NOMO-1 treated with DMSO at 0.1 percent for 48 hours (cell line): Measurements from ENCODE around the gene FBXW4.
A peak's percentile ranks its signal among the peaks of the same experiment; 100 is the strongest.

Source experiments
- DNase-seq: peaks from one replicate; lab custom pipeline; 2025; ENCODE audit not compliant: unreplicated experiment; lab: John Stamatoyannopoulos, UW

FBXW4 gene

DNA sequence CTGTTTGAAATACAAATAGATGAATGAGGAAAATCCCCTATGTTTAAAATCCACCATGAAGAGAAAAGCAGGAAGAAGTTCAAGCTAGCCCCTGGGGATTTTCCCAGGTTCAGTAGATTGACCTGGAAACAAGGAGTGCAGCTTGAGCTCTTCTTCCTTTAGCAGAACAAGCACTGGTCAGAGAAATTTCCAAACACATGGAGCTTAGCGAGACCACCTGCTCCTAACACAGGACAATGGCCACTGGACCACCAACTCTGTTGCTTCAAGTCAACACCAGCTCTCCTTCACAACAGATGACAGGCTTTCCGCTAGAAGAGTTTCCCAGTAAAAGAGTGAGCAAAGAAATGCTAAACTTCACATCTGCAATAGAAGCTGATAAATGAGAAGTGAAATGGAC lies 9.4 kb upstream of the FBXW4 start:
- no peak for DNase-seq

DNA sequence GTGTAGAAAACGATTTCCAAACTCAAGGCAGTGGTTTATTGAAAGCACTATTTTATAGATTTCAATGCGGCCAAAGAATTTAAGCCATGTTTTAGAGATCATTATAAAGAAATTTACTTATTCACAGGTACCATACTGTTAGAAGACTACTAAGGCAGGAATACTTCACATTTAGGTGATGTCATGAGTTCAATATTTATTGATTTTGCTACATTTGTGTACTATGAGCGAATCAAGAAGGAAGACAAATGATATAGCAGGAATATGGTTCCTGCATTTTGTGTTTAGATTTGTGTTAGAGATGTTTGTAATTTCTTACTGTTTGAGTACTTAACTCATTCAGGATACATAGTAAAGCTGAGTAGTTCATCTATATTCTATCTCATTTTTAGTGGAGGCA lies 1.7 kb upstream of the FBXW4 start:
- DNase-seq: no peak

DNA sequence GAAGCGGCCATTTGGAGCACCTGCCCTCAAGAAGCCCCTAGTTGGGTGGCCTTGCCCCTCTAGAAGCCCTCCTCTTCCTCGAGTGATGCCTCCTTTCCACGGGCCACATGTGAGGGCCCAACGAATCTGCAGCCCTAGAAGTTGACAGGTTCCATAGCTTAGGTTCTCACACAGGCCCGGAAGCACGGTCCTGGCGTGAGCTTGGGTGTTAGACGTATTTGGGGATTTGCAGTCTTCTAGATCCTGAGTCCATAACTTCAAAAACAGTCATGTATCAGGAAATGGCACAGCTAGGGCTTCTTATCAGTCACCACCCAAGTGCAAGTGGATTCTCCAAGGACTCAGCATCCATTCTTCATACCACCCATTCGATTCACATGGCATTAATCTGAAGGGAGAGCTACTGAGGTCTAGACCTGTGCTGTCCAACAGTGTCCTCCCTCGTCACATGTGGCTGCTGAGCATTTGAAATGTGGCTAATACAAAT lies 477 bp upstream of the FBXW4 start:
- DNase-seq: peak; percentile 4

DNA sequence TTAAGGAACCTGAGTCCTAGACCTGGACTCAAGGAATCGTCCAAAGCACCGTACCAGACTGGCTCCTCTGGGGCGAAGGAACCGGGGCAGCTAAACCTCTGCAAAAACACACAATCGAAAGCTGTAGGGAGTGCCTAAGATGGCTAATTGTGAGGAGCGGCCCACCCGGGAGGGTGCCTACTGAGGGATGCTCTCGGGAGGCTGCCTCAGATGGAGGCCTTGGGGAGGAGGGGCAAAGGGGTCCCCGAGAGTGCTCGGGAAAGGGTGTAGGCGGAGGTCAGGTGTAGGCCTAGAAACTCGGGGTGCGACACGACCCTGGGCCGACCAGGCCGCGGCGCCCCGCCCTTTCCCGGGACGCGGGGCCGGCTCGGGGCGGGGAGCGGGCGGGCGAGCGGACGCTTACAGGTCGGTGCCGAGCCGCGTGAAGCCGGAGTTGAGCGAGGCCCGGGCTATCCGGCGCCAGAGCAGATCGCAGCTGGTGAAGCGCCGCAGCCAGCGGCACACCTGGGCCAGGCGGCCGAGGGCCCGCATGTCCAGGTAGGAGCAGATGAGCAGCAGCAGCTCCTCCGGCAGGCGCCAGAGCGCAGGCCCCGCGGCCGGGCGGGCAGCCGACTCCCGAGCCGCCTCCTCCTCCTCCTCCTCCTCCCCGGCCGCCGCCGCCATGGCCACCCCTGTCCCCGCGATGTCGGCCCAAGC lies 844 bp downstream of the FBXW4 start:
- DNase-seq: peak; percentile 43

DNA sequence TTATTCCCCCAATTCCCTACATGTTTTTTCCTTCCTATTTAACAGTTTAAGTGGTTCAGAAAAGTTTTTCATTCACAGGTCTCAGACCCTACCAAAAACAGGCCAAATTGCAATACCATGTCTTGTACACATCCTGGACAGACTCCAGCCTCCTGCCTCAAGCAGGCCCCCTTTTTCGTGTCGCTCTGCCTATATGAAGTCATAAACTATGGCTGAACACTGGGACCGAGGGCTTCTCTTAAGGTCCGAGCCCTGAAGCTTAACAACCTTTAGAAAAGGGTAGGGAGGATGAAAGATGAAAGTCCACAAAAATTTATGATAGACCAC lies 1.4 kb downstream of the FBXW4 start:
- peak; percentile 43 for DNase-seq

DNA sequence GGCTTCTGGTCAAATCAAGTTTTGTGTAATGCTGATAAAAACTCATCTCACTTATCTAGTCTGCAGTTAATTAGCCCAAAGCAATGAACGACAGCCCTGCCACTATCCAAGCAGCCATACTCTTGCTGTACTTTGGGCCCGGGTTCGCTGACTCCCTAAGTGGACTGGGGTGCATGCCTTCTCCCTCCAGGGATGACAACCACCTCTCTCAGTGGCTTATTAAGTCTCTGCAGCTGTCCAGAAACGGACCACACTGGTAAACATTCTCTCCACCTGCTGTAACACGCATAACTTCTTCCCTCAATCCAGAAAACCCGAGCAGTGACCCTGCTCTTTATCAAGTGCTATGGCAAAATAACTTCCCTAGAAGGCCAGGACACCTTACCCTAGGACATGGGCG lies 3.9 kb downstream of the FBXW4 start:
- DNase-seq: no peak

DNA sequence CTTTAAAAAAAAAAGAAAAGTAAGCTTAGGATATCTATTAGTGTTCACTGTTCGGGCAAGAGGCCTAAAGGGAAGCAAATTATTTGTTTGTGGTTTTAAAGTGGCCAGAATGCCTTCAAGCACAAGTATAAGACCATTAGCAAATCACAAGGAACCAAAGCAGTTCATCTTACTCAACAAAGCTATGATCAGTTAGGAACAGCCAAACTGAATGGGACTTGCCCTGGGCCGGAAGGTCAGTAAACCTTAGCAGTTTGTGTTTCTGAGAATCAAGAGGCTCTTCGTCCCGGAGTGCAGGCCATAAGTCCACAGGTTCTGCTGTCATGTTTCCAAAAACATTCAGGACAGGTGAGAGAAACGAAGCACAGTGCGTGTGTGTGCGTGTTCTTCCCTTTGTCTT lies 4.5 kb downstream of the FBXW4 start:
- DNase-seq: peak; percentile 62

DNA sequence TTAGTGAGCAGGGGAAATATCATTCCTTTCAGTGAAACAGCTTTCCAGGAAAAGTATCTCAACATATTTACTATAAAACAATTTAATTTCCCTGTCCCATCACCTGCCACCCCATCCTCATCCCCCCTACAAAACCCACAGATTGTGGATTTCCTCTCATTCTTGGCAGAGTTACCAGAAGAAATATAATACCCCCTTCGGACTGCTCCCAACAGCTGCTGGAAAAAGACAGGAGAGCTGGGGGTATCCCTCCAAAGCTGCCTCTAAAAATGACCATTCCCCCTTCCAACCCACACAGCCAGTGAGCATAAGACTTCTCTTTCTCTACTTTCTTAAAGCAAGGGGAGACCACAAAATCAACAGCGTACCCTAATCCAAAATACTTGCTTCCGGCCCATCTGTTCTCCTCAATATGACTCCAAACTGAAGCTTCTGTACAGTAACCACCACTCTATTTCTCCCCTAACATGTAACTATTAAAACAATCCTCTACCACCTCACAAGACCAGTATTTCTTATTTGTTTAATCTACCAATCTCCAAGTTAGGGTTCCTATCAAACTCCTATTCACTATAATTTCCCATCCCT lies 7.8 kb downstream of the FBXW4 start:
- DNase-seq: no peak

DNA sequence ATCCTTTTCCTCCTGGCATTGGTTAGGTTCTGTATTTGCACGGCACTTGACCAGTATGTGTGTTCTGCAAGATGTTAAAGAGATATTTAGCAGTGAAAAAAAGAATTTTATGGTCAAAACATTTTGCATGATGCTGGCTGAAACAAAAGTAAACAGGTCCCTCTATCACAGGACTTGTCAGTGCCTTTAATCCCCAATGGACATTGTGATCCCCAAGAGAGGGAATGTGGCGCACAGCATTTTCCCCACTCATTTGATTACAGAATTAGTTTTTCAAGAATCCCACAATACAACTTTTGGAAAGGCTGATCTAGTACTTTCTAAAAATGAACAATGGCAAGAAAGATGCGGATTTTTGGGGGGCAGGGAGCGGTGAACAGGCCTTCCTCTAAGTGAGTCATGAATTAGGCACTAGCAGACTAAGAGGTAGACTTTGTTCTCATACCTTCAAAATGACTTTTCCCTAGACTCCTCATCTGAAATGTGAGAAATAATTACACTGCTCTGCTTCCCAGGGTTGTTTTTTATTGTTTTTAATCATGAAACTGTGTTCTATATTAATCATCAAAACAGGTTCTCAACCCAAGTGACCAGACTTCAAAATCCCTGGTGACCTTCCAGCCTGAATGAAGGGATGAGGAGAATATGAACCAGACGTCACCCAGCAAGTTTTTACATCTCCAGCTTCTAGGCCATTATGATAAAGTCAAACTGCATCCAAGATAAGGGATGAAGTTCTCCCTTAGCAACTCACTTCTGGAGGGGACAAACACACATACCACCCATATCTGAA lies 8.6 kb downstream of the FBXW4 start:
- DNase-seq: no peak

DNA sequence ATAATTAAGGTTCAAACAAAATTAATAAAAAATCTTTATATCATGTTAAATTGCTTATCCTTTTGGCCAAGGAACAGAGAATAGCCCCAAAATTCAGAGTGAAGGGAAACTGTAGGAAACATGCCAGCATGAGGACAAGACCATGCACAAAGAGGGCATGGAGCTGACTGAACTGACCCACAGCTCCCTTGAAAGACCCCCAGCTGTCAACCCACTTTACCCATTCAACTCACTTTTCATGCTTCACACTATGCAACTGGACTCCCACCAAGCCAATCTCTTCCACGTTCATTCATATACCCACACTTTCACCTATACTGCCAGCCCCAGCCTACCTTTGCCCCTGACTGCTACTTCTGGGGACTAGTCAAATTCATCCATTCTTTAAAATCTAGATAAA lies 10.2 kb downstream of the FBXW4 start:
- no peak for DNase-seq

DNA sequence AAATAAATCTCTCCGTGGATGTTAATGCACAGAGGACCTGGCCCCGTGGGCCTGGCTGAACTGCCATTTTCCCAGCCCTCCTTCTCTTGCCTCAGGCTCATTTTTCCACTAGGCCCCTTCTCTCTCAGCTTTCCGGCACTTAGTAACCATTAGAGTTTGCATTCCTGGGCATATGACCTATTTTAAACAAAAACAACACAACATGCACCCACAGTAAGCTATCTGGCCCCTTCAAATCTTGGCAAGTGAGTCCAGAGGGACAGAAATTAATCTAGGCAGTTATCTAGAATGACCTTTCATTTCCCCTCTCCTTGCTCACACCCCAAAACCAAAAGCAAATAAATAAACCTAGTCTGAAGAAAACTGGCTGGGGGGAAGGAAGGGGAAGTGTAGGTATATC lies 11.7 kb downstream of the FBXW4 start:
- DNase-seq: no peak

DNA sequence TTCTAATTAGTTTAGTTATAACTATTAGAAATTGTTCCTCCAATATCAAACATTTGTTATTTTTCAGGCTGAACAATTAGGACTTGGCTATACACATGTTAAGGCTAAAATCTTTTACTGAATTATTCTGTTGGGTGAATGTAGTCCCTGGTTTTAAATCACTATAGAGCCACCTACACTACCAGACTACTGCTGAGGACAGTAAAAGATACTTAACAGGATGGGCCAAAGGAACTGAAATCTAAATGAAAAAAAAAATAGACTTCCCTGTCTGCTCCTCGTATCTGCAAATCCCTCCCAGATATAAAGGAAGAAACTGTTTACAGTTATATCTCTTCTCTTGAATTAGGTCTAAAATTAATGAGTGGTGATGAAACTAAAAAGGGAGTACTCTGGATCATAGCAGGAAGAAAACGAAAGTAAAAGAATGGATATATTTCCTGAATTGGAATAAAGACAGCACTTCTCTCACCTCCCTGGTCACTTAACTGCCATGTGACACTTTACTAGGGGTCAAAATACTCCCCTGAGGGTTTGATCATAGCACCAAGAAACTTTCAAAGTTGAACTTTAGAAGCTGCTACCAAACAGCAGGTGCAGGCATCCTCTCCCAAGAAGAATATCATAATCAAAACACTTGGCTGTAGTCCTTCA lies 12.7 kb downstream of the FBXW4 start:
- no peak for DNase-seq

DNA sequence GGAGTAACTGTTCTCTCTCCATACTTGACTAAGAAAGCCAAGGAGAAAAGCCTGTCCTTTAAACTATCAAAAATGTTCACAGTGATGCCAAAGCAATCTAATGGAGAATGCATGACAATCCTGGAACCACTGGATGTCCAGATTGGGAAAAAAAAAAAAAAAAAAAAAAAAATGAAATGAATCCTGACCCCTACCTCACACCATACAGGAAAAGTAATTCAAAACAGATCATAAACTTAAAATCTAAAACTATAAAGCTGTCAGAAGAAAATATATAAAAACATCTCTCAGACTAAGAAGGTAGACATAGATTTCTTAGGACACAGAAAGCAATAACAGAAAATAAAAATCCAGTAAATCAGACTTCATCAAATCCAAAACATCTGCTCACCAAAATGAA lies 18.4 kb downstream of the FBXW4 start:
- no peak for DNase-seq

DNA sequence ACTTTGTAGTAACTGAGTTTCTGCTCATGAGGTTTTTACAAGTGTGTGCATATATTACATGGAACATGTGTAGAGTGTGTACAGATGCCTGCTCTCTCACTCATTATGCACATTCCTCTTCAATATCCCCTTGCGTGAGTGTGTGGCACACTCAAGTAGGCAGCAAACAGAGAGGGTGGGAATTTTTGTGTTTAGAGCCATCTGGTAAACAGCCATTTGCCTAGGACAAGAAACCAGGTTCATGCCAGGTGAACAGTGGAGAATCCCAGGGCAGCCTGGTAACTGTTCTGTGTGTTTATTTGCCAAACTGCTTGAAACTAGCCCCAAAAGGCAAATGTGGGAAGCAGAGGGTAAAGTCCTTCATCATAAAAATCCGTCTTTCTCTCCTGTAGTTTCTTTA lies 19.9 kb downstream of the FBXW4 start:
- no peak for DNase-seq

DNA sequence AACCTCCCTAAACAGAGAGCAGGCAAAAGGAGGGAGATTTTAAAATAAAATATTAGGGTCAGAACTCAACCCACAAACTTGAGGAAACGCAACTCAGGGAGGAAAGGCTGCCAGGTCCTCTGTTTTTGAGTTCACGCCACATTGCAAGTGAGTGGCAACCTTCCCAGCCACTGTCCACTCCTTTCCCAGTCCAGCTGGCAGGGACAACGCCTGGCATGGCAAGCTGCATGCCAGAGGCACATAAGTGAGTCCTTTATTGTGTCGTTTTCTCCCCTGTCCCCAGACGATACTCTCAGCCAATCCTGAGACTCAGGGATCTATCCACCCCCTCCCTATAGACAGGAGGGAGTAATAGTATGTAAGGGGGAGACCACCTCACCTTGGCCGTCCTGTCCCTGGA lies 22.4 kb downstream of the FBXW4 start:
- no peak for DNase-seq

DNA sequence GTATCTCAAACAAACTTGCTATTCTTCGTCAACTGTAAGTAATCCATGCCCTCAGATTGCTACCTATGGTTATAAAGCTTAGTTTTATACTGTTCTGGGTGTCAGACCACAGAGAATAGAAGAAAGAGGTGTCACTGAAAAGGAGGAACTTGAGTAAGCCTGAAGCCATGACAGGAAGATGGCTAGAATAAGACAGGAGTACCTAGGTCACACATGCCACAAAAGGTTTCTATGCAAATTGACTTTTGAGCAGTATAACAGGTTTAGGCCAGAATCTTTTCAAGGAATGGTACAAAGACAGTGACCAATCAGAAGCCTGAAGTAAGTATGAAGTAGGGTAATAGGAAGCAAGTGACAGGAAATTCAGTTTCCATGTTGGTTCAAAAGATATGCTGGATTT lies 23.5 kb downstream of the FBXW4 start:
- DNase-seq: peak; percentile 4

DNA sequence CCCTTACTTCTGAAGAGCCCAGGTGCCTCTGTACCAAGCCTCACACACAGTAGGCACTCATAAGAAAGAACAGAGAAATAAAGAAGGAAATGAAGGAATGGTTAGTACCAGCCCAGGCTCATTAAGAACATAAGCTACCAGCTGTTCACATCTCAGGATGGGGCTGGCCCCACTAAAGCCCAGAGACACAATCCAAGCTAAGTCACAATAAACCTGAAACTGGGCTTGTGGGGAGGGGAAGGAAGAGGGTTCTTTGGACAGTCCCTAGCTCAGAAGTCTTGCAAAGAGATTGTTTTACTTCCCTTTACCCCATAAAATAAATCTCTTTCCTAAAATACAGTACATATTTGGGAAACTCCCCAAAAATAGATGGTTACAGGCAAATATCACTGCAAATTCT lies 24.3 kb downstream of the FBXW4 start:
- DNase-seq: no peak

DNA sequence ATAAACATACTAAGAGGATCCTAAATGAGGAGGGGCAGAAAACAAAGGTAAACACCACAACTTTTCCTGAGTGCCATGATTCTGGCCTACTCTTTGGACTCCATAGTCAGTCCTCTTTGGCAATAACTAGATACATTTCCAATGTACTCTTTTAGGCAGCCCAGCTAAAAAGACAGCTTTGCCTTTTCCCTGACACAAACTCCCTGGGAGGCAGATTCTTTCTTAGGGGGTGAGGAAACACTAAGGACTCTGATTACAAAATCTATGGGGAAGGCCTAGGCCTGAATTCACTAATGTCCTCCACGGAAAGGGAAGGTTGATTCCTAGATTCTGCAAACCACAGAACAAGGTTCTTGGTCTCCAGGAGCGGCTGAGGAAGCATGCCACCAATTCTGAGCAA lies 25.8 kb downstream of the FBXW4 start:
- no peak for DNase-seq

DNA sequence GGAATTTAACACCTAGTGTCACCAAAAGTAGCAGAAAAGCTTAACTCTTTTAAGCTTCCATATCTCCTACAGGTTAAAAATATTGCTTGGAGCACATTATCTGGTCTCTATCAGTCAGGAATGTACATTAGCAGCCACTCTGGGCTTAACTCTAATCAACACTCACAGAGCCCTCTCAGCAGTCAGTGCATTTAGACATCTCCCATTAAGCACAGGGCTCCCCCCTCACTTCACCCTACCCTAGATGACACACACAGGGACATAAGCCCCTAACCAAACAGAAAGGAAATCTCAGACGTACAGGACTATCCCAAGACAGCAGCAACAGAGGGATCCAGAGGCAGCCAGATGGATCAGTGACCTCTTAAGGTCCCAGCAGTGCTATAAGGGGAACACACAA lies 26.4 kb downstream of the FBXW4 start:
- DNase-seq: no peak

DNA sequence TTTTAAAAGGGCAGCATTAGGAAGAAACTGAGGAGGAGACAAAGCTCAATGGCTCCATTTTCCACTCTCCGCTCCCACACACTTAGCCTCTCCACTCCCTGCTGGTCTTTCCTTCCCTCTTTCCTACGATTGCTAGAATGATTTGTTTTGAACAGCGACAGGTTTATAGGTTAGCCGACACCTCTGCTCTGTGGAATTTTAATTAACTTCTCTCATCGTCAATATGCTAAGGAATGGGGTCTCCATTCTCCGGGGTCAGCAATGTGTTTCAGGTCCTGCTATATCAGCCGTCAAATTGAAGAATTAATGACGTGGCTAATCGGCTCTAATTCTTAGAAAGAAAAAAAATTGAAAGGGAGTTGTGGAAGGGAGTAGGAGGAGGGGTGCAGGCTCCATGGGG lies 28.9 kb downstream of the FBXW4 start:
- no peak for DNase-seq

DNA sequence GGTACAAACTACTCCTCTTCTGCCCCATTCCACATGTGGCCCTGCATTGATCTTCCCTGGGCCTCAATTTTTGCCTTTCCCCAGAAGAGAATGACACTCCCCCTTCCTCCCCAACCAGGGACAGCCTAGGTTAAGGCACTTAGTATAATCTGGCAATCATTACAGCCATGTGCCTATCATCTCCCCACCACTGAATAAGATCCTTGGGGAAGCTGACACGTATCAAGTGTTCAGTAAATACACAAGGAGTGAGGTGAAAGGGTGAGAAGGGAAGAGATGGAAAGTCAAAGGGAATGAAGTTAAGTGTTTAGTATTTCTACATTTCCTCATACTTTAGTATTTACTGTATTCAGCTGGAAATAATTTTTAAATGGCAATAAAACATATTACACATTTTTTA lies 31.9 kb downstream of the FBXW4 start:
- no peak for DNase-seq

DNA sequence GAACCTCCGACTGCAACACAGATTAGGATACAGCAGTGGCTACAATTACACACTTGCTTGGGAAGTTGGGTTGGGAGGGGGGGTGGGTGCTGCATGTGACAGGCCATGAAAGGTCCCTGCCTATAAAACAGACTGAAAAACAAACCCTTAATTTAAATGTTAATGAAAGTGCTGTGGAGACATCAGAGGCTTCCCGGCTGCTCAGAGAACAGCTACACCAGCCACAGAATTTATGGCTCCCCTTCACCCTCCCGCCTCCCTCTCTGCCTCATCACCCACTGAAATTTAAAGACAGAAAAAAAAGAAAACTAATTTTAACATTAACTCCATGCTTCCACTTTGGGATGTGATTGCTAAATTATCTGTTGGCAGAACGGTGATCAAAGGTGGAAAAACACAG lies 34.7 kb downstream of the FBXW4 start:
- no peak for DNase-seq
